GM10266 (cell line): ENCODE measurements around the gene KRT83.

Experiments used
- DNase-seq: peaks from one replicate; pipeline ENCODE4 v3.0.0; 2012; ENCODE audit errors: extremely low spot score
- TF ChIP-seq, protein P1 (sequence below): IDR thresholded peaks from 2 replicates; pipeline ENCODE4 v1.5.1; 2012; ENCODE audit warnings: mild to moderate bottlenecking, low read depth; ENCODE audit not compliant: control insufficient read depth, insufficient read depth; ENCODE audit errors: missing control alignments

Gene KRT83

DNA sequence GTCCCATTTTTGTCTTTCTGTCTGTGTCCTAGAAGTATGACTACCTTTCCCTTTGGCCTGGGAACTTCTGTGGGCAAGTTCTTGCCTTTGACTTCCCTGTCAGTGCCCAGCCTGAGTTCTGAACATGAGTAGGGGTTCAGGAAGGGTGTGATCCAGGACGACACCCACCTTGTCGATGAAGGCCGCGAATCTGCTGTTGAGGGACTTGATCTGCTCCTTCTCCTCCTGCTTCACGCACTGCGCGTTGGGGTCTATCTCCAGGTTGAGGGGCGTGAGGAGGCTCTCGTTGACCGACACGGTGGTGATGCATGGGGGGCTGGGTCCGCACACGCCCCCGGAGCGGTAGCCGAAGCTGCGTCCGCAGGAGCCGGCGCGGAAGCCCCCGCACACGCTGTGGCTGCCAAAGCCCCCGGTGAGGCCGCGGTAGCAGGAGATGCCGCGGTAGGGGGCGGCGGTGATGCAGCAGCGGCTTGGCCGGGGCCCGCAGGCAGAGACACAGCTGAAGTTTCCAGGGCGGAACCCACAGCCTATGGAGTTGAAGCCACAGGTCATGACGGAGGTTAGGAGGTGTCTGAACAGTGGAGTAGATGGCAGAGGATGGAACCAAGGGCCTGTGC lies at the start of gene KRT83:
Gene KRT83 (minus strand): TSS at position 615 of the 617 bp plus-strand sequence. CDS start 63 bp downstream, at position 552.
- TF ChIP-seq, protein P1, sequence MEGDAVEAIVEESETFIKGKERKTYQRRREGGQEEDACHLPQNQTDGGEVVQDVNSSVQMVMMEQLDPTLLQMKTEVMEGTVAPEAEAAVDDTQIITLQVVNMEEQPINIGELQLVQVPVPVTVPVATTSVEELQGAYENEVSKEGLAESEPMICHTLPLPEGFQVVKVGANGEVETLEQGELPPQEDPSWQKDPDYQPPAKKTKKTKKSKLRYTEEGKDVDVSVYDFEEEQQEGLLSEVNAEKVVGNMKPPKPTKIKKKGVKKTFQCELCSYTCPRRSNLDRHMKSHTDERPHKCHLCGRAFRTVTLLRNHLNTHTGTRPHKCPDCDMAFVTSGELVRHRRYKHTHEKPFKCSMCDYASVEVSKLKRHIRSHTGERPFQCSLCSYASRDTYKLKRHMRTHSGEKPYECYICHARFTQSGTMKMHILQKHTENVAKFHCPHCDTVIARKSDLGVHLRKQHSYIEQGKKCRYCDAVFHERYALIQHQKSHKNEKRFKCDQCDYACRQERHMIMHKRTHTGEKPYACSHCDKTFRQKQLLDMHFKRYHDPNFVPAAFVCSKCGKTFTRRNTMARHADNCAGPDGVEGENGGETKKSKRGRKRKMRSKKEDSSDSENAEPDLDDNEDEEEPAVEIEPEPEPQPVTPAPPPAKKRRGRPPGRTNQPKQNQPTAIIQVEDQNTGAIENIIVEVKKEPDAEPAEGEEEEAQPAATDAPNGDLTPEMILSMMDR, result no peak
- no peak for DNase-seq

DNA sequence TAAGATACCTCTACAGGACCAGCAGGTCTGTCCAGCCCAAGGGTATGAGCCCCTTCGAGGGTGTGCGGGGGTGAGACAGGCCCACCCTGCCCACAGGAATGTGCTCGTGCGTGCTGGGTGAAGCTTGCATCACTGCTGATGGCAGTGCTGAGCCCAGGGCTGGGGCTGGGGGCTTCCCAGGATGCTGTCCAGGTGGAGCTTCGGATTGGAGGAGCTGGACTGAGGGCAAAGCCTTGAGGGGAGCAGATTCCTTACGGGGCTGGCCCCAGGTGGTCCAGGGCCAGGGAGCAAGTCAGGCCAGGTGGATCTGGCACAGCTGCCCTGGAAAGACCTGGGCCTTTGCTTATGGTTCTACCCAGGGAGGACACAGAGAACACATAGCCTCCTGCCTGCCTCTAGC lies 48.6 kb upstream of the KRT83 start:
- no peak for DNase-seq
- TF ChIP-seq, protein P1, result no peak

DNA sequence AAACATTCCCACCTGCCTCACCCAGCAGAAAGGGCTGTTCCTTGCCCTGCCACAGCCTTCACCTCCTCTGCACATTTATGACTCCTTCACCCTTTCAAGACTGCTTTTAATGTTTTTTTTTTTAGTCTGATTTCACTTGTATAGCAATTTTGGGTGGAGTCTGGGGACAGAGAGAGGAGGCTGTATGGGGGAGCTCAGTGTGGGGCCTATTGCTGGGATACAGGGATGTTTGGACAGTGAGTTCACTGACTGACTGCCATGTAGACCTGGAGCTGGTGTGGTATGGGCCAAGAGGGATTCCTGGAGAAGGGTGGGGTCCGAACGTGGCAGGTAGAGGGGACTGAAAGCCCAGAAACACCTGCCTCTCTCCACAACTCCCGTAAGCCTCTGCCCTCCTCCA lies 48.0 kb upstream of the KRT83 start:
- TF ChIP-seq, protein P1, result no peak

DNA sequence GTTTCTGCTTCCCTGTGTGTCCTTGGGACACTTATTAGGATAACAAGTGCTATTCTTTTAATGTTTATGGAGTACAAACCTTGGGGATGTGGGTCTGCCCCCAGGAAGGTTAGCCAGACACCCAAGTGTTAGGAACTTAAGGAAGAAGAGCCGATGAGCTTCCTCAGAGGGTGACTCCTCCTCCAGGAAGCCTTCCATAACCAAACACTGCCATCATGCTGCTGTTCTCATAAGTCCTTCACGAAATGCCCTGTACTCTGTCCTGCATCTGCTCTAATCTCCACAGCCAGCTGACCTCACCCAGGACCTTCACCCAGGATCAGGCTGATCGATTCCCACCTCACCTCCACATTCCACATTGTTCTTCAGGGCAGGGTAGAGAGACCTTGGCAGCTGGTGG lies 47.3 kb upstream of the KRT83 start:
- TF ChIP-seq, protein P1, result no peak
- no peak for DNase-seq

More for the DNA sequence above, 48.0 kb upstream of the KRT83 start:
- DNase-seq, result no peak

DNA sequence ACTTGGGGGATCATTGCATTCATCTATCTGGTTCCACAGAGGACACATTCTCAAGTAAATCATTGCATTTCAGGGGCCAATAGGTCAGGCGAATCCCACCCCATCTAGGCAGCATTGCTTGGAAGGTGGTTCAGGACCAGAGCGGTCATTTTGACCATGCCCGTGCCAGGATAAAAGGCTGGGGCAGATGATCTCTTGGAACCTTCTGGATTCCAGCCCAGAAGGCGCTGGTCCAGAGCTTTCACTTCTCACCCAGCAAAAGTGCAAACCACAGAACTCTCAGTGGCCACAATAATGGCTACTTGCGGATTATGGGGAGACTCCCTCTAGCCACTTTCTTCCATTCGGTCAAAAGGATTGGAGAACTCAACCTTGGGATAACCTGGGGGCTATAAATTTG lies 46.7 kb upstream of the KRT83 start:
- TF ChIP-seq, protein P1, result no peak
- DNase-seq, result no peak

DNA sequence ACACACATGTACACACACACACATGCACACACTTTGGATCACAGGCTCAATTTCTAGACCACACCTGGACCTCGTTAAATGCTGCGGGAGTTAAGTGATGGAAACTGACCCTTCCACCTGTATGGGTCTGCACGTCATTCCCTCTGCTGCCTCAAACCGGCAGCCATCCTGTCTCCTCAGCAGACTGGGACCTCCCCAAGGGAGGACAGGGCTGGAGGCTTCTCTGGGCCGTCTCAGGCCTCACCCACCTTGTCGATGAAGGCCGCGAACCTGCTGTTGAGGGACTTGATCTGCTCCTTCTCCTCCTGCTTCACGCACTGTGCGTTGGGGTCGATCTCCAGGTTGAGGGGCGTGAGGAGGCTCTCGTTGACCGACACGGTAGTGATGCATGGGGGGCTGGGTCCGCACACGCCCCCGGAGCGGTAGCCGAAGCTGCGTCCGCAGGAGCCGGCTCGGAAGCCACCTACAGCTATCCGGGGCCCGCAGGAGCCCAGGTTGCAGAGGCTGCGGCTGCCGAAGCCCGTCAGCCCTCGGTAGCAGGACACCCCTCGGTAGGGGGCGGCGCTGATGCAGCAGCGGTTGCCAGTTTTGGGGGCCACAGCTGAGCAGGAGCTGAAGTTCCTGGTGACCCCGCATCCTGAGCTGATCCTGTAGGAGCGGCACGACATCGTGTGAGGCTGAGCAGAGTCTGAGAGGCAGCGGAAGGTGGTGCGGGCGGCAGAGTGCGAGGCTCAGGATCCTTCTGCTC lies 45.7 kb upstream of the KRT83 start, which contains the start of gene KRT85:
Gene KRT85 (minus strand): TSS at position 744 of the 748 bp plus-strand sequence. CDS start 76 bp downstream, at position 668.
- DNase-seq, result no peak
- TF ChIP-seq, protein P1, result no peak
